Breast epithelium (tissue), 4 donors: ENCODE data around the gene ZNF653. TPM values are rescaled to one million over a fixed set of nuclear protein-coding genes. Genes with fewer than 3 reads are reported as not detected.

Experiments used
- DNase-seq, 2 donors: peaks; one replicate each; pipeline ENCODE4 v3.0.0-alpha.2; 2019; ENCODE audit warnings: low spot score in 2 of 2
- H3K27ac ChIP-seq, 2 donors: fragments of 200-600 bp; sonication (generic) in 1 of 2; one replicate each; pipeline ENCODE4 v1.5.1; 2016 to 2019; ENCODE audit warnings: mild to moderate bottlenecking in 1 of 2
- H3K27me3 ChIP-seq, 2 donors: fragments of 200-600 bp; sonication (generic) in 1 of 2; one replicate each; pipeline versions ENCODE4 v1.5.1 to v1.6.0; 2017 to 2019; ENCODE audit warnings: control low read depth in 1 of 2, mild to moderate bottlenecking in 1 of 2
- H3K36me3 ChIP-seq: fragments of 200-600 bp; one replicate; pipeline ENCODE4 v1.5.1; 2019
- H3K4me1 ChIP-seq, 2 donors: fragments of 200-600 bp; sonication (generic); one replicate each; pipeline ENCODE4 v1.5.1; 2016 to 2019; ENCODE audit warnings: control low read depth in 1 of 2
- H3K4me3 ChIP-seq, 3 donors: fragments of 200-600 bp; sonication (generic); 1 replicate in 2 of 3; 2 replicates in 1 of 3; pipeline ENCODE4 v1.5.1; 2016 to 2019; ENCODE audit warnings: mild to moderate bottlenecking in 3 of 3, moderate library complexity in 2 of 3
- H3K9me3 ChIP-seq, 2 donors: fragments of 200-600 bp; sonication (generic) in 1 of 2; one replicate each; pipeline ENCODE4 v1.5.1; 2016 to 2019; ENCODE audit warnings: control low read depth in 1 of 2
- POLR2A ChIP-seq: fragments of 450-650 bp; IDR thresholded peaks from one replicate; pipeline ENCODE4 v1.6.1; 2016; ENCODE audit warnings: antibody characterized with exemption, mild to moderate bottlenecking, moderate library complexity
- POLR2AphosphoS5 ChIP-seq, 3 donors: sonication (generic); formaldehyde crosslinking; IDR thresholded peaks; one replicate each; pipeline ENCODE4 v1.6.1; 2017; ENCODE audit warnings: antibody characterized with exemption in 3 of 3
- intact Hi-C: fragments of 100-400 bp; cut with DNase I; formaldehyde crosslinking; loops from one replicate; pipeline ENCODE4 v1.15.1; 2023; ENCODE audit warnings: low total_unique reads
- total RNA-seq, 3 donors: library from RNA; depleted of rRNA; stranded (reverse); fragments of >200 nt; gene quantifications; one replicate each; pipeline ENCODE4 v1.1.0, GENCODE V29; 2016
- TF ChIP-seq, protein P1 (sequence below), 3 donors: fragments of 450-650 bp; IDR thresholded peaks; one replicate each; pipeline ENCODE4 v1.5.1; 2016 to 2017; ENCODE audit warnings: antibody characterized with exemption in 3 of 3, mild to moderate bottlenecking in 3 of 3, moderate library complexity in 3 of 3

The ZNF653 gene
- total RNA-seq, 3 donors from 2014 or later = 3.4 to 14.0 (median 10.8) TPM

DNA sequence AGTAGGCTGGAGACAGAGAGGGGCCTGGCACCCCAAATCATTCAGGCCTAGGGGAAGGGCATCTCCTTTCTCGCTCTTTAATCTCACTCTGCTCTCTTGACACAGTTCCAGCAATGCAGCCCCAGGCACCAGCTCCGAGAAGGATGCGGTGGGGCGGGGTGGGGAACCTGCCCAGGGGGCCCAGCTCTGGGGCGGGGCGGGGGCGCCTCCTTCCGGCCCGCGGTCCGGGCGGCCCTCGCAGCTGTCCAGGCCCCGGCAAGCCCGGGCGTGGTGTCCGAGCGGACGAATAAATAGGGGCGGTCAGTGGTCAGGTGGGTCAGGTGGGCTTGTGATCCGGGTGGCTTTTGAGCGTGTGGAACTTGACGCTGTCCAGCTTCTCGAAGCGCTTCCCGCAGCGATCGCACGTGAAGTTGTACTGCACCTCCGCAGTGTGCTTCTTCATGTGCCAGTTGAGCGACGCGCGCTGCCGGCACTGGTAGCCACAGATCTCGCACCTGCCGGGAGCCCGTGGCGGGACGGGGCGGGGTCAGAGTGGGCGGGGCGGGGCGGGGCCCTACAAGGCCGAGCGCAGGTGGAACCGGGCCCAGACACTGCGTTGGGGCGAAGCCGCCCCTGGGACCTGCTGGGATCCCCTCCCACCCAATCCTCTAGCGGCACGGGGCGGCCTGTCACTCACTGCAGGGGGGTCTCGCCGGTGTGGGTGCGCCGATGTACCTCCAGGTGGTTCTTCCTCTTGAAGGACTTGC lies 22.1 kb downstream of the ZNF653 start:
- Histone ChIP-seq H3K27me3 (peaks cover 22 to 53% of the 10 kb centered on the region in 2 donors), H3K4me3 (no peak overlapping the region), H3K4me1 (peaks cover 6 to 13% of the 10 kb centered on the region in 2 donors), H3K9me3 (no peaks in the 10 kb centered on the region), H3K36me3 (no peaks in the 10 kb centered on the region), H3K27ac (no peak overlapping the region)
- intact Hi-C loops = loop anchor here (1.0 to 10.0 kb wide), 2 partner anchors 20 to 189 kb away; partner anchors contain the start of gene TSPAN16
- DNase-seq = no peak
- TF ChIP-seq POLR2AphosphoS5 (IDR thresholded peaks at IDR 0.05) (no peak), POLR2A (no peak)
- TF ChIP-seq, protein P1, sequence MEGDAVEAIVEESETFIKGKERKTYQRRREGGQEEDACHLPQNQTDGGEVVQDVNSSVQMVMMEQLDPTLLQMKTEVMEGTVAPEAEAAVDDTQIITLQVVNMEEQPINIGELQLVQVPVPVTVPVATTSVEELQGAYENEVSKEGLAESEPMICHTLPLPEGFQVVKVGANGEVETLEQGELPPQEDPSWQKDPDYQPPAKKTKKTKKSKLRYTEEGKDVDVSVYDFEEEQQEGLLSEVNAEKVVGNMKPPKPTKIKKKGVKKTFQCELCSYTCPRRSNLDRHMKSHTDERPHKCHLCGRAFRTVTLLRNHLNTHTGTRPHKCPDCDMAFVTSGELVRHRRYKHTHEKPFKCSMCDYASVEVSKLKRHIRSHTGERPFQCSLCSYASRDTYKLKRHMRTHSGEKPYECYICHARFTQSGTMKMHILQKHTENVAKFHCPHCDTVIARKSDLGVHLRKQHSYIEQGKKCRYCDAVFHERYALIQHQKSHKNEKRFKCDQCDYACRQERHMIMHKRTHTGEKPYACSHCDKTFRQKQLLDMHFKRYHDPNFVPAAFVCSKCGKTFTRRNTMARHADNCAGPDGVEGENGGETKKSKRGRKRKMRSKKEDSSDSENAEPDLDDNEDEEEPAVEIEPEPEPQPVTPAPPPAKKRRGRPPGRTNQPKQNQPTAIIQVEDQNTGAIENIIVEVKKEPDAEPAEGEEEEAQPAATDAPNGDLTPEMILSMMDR (IDR thresholded peaks at IDR 0.05) = no peak

DNA sequence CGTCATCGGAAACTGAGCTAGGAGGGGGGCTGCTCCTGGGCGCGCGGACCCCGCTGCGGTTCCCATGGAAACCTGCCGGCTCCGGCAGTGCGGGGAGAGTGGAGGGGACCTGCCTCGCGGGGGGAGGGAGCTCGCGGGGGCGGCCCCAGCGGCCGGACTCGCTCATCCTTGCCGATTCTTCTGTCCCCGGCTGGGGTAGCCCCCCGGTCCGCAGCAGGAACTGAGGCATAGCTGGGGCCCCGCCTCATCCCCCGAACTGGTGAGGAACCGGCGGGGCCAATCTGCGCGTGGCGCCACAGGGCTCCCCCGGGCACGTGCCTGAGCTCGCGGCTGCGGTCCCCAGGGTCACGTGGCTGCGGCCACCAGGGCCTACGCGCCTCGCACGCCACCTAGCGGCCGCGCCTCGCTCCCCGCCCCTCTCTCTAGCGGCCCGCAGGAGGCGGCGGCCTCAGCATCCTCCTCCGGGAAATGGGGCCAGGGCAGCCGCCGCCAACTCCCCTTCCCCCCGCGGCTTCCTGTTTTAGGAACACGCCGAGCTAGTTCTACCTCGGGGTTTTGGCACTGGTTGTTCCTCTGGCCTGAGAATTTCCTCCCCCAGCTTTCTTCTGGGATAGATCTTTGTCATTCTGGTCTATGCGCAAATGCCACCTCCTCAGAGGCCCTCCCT lies 23.1 kb downstream of the ZNF653 start:
- intact Hi-C loops = loop anchor here (10.0 kb wide), 1 partner anchor 188 kb away; the partner anchor contains the start of gene TSPAN16
- Histone ChIP-seq H3K4me3 (peak overlapping the region; percentile 21 to 60 (median 42)), H3K27ac (no peak overlapping the region), H3K9me3 (no peaks in the 10 kb centered on the region), H3K27me3 (peaks cover 22 to 53% of the 10 kb centered on the region in 2 donors), H3K4me1 (peaks cover 6 to 13% of the 10 kb centered on the region in 2 donors), H3K36me3 (no peaks in the 10 kb centered on the region)
- no peak for TF ChIP-seq POLR2A
- TF ChIP-seq POLR2AphosphoS5 (IDR thresholded peaks at IDR 0.05) = peak; percentile 55 to 67 (median 58)
- TF ChIP-seq, protein P1 (IDR thresholded peaks at IDR 0.05) = peak; percentile 87 to 93 (median 87)
- DNase-seq = peak; percentile 65 to 67

DNA sequence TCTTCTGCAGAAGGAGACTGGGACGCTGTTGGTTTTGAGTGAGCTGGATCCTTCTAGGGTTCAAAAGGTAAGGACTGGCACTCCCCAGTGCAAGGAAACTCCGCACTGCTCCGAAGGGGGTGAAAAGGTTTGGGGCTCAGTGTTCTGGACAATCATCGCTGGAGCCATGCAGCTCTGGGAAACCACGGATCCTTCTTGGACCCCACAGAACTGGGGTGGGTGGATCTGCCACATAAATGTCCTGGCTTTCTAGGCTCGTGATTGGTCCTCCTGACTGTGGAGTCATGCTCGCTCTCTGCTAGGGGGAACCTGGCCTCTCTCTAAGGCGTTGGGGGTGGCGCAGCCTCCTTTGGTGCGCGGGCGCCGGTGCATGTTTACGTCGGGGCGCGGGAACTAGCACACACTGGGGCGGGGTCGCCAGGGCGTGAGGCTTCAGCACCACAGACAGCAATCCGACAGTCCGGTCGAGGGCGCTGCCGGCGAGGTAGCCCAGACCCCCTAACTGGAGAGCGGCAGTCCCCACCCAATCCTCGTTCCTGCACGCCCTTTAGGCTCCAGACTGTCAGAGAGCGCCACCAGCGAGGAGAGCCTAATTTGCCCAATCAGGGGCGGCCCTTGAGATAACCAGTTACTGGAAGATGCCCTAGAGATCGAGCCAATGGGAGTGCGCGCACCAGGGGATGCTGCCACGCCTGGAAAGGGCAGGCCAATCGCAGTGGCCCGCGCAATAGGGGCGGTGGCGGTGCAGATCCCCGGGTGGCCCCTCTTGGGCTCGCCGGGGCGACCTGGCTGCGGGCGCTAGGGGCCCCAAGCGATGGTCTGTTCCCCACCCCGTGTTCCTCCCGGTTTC lies 23.9 kb downstream of the ZNF653 start:
- Histone ChIP-seq H3K27ac (no peak overlapping the region), H3K4me3 (peak overlapping the region; percentile 21 to 60 (median 42)), H3K4me1 (peaks cover 6 to 13% of the 10 kb centered on the region in 2 donors), H3K36me3 (no peaks in the 10 kb centered on the region), H3K27me3 (peaks cover 22 to 53% of the 10 kb centered on the region in 2 donors), H3K9me3 (no peaks in the 10 kb centered on the region)
- no peak for TF ChIP-seq POLR2AphosphoS5 (IDR thresholded peaks at IDR 0.05)
- TF ChIP-seq, protein P1 (IDR thresholded peaks at IDR 0.05) = no peak
- no peak for TF ChIP-seq POLR2A
- DNase-seq = peak in 1 of 2 donors; percentile 54
- intact Hi-C loops = loop anchor here (10.0 kb wide), 1 partner anchor 187 kb away; the partner anchor contains the start of gene TSPAN16

DNA sequence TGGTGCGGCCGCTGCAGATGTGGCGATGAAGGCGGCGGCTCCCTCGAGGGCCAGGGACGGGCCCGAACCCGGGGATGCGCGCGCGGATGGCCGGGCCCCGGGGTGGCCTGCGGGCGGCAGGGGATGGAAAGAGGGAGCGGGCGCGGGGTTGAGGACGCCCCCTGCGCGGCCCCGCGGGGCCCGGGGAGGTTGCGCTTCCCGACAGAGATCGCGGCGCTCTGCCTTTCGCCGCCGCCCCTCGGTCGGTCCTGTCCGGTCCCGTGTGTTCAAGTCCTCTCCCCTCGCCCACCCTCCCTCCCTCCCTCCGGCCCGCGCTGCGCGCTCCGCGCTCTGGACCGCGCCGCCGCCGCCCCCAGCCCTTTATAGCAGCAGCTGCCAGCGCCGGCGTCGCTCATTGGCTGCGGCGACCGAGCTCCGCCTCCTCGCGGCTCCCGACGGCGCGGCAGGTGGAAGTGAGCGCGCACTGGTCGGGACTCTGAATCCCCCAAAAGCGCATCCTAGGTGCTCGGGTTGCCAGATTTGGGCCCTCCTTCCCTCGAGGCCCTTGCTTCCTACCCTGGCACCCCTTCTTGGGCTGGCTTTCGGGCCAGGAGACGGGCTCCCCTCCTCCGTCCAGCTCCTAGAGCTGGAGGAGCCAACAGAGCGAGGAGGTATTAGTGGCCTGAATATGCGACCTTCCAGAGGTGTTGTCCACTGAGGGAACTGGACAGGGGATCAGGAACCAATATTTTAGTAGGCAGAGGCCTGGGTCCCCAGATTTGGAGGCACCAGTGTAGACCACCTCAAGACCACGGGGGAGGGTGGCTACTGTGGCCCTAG lies 24.7 kb downstream of the ZNF653 start, which contains the start of gene ELAVL3:
Gene ELAVL3, minus strand, starts transcription at position 332 of the 819 bp plus-strand sequence. CDS start 438 bp downstream, outside the sequence.
- Histone ChIP-seq H3K27ac (no peak within 1 kb of the TSS), H3K4me3 (peak within 1 kb of the TSS; percentile 21 to 60 (median 42)), H3K27me3 (peaks cover 22 to 53% of the 10 kb centered on the region in 2 donors), H3K36me3 (no peaks in the 10 kb centered on the region), H3K9me3 (no peaks in the 10 kb centered on the region), H3K4me1 (peaks cover 6 to 13% of the 10 kb centered on the region in 2 donors)
- no peak for DNase-seq
- intact Hi-C loops = loop anchor here (10.0 kb wide), 1 partner anchor 186 kb away; the partner anchor contains the start of gene TSPAN16
- TF ChIP-seq POLR2AphosphoS5 (IDR thresholded peaks at IDR 0.05) = no peak
- TF ChIP-seq POLR2A = no peak
- TF ChIP-seq, protein P1 (IDR thresholded peaks at IDR 0.05) = no peak
